ENCODE data around the gene CAGE1. TPM values are rescaled to one million over a fixed set of nuclear protein-coding genes. Genes with fewer than 3 reads are reported as not detected.

The CAGE1 gene
- total and polyA plus RNA-seq, 2 experiments from 2014 or later: 0.07 TPM; not detected in 1

DNA sequence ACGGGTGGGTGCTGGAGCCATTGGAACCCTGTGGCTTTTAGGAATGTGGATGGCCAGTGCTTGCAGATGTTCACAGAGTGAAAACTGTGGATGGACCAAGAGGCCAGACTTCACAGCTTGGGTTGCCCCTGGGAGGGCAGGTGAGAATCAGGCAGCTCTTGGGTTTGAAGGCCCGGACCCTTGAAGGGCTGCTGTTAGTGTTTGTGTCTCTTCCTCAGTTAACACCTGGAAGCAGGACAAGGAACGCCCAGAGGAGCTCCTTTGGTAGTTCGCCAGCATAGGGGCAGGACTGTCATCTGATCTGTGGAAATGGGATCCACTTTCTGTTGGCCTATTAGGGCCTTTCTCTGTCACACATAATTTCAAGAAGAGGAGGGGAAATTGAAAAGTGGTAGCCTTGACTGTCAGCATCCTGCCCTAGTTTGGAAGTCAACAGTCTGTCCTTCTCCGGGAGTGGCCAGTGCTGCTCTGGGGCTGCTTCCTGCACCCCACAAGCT lies 43.6 kb upstream of the CAGE1 start:
- H3K36me3 ChIP-seq (ENCODE audit: insufficient read depth): no peaks in the 10 kb centered on the region
- Mint-ChIP-seq H3K9me3 (no peaks in the 10 kb centered on the region), H3K4me3 (no peak overlapping the region), H3K4me1 (peaks cover 19% of the 10 kb centered on the region), H3K36me3 (ENCODE audit: low read depth) (no peaks in the 10 kb centered on the region), H3K27me3 (ENCODE audit: insufficient read depth, low read depth, poor library complexity) (peaks cover 3% of the 10 kb centered on the region), H3K27ac (no peak overlapping the region)
- ATAC-seq (no peak), DNase-seq (ENCODE audit: low spot score) (no peak)
- peak overlapping the region; percentile 98 for H2AFZ ChIP-seq
- H3K79me2 ChIP-seq (replicated peaks; ENCODE audit: insufficient read depth): no peaks in the 10 kb centered on the region
- no peak overlapping the region for H3K27ac ChIP-seq (ENCODE audit: low read depth)
- H3K27me3 ChIP-seq (ENCODE audit: insufficient read depth): no peaks in the 10 kb centered on the region
- H3K4me2 ChIP-seq: no peak overlapping the region
- H3K4me1 ChIP-seq (ENCODE audit: insufficient read depth): peaks cover 9% of the 10 kb centered on the region; the same call in 1 of the 2 replicates
- no peak overlapping the region for H3K4me3 ChIP-seq
- no peak for TF ChIP-seq CREB1 (CRISPR knock-in tag; IDR thresholded peaks at IDR 0.05; ENCODE audit: low read depth)
- no peak for TF ChIP-seq STAT1 (IDR thresholded peaks at IDR 0.05; ENCODE audit: unreplicated experiment)
- TF ChIP-seq ETS1 (IDR thresholded peaks at IDR 0.05): no peak
- no peak for TF ChIP-seq EZH2phosphoT487 (IDR thresholded peaks at IDR 0.05; ENCODE audit: unreplicated experiment)
- TF ChIP-seq, protein P1, sequence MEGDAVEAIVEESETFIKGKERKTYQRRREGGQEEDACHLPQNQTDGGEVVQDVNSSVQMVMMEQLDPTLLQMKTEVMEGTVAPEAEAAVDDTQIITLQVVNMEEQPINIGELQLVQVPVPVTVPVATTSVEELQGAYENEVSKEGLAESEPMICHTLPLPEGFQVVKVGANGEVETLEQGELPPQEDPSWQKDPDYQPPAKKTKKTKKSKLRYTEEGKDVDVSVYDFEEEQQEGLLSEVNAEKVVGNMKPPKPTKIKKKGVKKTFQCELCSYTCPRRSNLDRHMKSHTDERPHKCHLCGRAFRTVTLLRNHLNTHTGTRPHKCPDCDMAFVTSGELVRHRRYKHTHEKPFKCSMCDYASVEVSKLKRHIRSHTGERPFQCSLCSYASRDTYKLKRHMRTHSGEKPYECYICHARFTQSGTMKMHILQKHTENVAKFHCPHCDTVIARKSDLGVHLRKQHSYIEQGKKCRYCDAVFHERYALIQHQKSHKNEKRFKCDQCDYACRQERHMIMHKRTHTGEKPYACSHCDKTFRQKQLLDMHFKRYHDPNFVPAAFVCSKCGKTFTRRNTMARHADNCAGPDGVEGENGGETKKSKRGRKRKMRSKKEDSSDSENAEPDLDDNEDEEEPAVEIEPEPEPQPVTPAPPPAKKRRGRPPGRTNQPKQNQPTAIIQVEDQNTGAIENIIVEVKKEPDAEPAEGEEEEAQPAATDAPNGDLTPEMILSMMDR (conservative IDR thresholded peaks at IDR 0.05; ENCODE audit: low read depth in 2 of 2): no peak
- no peak for TF ChIP-seq REST (IDR thresholded peaks at IDR 0.05; ENCODE audit: unreplicated experiment)
- TF ChIP-seq, protein P2, sequence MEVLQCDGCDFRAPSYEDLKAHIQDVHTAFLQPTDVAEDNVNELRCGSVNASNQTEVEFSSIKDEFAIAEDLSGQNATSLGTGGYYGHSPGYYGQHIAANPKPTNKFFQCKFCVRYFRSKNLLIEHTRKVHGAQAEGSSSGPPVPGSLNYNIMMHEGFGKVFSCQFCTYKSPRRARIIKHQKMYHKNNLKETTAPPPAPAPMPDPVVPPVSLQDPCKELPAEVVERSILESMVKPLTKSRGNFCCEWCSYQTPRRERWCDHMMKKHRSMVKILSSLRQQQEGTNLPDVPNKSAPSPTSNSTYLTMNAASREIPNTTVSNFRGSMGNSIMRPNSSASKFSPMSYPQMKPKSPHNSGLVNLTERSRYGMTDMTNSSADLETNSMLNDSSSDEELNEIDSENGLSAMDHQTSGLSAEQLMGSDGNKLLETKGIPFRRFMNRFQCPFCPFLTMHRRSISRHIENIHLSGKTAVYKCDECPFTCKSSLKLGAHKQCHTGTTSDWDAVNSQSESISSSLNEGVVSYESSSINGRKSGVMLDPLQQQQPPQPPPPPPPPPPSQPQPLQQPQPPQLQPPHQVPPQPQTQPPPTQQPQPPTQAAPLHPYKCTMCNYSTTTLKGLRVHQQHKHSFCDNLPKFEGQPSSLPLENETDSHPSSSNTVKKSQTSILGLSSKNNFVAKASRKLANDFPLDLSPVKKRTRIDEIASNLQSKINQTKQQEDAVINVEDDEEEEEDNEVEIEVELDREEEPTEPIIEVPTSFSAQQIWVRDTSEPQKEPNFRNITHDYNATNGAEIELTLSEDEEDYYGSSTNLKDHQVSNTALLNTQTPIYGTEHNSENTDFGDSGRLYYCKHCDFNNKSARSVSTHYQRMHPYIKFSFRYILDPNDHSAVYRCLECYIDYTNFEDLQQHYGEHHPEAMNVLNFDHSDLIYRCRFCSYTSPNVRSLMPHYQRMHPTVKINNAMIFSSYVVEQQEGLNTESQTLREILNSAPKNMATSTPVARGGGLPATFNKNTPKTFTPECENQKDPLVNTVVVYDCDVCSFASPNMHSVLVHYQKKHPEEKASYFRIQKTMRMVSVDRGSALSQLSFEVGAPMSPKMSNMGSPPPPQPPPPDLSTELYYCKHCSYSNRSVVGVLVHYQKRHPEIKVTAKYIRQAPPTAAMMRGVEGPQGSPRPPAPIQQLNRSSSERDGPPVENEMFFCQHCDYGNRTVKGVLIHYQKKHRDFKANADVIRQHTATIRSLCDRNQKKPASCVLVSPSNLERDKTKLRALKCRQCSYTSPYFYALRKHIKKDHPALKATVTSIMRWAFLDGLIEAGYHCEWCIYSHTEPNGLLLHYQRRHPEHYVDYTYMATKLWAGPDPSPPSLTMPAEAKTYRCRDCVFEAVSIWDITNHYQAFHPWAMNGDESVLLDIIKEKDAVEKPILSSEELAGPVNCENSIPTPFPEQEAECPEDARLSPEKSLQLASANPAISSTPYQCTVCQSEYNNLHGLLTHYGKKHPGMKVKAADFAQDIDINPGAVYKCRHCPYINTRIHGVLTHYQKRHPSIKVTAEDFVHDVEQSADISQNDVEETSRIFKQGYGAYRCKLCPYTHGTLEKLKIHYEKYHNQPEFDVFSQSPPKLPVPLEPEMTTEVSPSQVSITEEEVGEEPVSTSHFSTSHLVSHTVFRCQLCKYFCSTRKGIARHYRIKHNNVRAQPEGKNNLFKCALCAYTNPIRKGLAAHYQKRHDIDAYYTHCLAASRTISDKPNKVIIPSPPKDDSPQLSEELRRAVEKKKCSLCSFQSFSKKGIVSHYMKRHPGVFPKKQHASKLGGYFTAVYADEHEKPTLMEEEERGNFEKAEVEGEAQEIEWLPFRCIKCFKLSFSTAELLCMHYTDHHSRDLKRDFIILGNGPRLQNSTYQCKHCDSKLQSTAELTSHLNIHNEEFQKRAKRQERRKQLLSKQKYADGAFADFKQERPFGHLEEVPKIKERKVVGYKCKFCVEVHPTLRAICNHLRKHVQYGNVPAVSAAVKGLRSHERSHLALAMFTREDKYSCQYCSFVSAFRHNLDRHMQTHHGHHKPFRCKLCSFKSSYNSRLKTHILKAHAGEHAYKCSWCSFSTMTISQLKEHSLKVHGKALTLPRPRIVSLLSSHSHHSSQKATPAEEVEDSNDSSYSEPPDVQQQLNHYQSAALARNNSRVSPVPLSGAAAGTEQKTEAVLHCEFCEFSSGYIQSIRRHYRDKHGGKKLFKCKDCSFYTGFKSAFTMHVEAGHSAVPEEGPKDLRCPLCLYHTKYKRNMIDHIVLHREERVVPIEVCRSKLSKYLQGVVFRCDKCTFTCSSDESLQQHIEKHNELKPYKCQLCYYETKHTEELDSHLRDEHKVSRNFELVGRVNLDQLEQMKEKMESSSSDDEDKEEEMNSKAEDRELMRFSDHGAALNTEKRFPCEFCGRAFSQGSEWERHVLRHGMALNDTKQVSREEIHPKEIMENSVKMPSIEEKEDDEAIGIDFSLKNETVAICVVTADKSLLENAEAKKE (CRISPR knock-in tag; IDR thresholded peaks at IDR 0.05): no peak
- no peak for TF ChIP-seq NANOG (IDR thresholded peaks at IDR 0.05; ENCODE audit: borderline replicate concordance)
- no peaks in the 10 kb centered on the region for H3K9me2 ChIP-seq (ENCODE audit: insufficient read depth)
- H3F3A ChIP-seq (replicated peaks; ENCODE audit: low read depth): no peaks in the 10 kb centered on the region
- no peaks in the 10 kb centered on the region for H4K20me1 ChIP-seq (replicated peaks; ENCODE audit: insufficient read depth)
